HCT116 (cell line): Measurements from ENCODE around the gene DMD. TPM values are rescaled to one million over a fixed set of nuclear protein-coding genes. Genes with fewer than 3 reads are reported as not detected.

Experiments used
- ATAC-seq: fragments of 200-7000 bp; cut with Tn5 transposase; 2 replicates; pipeline ENCODE4 v1.9.1; 2020; ENCODE audit warnings: mild to moderate bottlenecking, moderate library complexity
- BruUV-seq: library from RNA; stranded (reverse); fragments of 400-500 nt; replicated peaks from 2 replicates; lab custom pipeline; 2021; lab: Mats Ljungman, UMichigan
- CTCF ChIA-PET: fragments of 300-600 bp; sonication (Branson Sonifier 250); formaldehyde crosslinking; loops from one replicate; lab custom pipeline; 2021; ENCODE audit warnings: antibody characterized with exemption; lab: Charles Lee
- POLR2A ChIA-PET: fragments of 300-600, 350-600 bp; sonication (Branson Sonifier 250); formaldehyde crosslinking; loops from one replicate; lab custom pipeline; 2021; ENCODE audit warnings: antibody characterized with exemption; lab: Charles Lee
- RAD21 ChIA-PET, 2 experiments: fragments of 300-600 bp; sonication (Branson Sonifier 250); formaldehyde crosslinking; loops; one replicate each; lab custom pipeline; 2023; ENCODE audit warnings: low total read pairs in 2 of 2; ENCODE audit not compliant: uncharacterized antibody in 2 of 2, unreplicated experiment in 2 of 2, low non-redundant PET in 1 of 2; lab: Charles Lee
- DNase-seq: peaks from one replicate; pipeline ENCODE4 v3.0.0-alpha.2; 2010; ENCODE audit warnings: low read depth, low spot score
- H2AFZ ChIP-seq: fragments of 200-600 bp; shearing (Covaris generic), sonication (generic); 2 replicates; pipeline ENCODE4 v1.6.1; 2017; ENCODE audit warnings: low read depth, mixed run types, mixed read lengths, antibody characterized with exemption, low read length; ENCODE audit not compliant: poor library complexity, severe bottlenecking
- H3K27ac ChIP-seq: 2 replicates; pipeline ENCODE4 v1.5.1; 2012; ENCODE audit warnings: low read depth, low read length
- H3K27me3 ChIP-seq: fragments of 200-600 bp; sonication (generic); 2 replicates; pipeline ENCODE4 v1.6.1; 2016; ENCODE audit warnings: mixed run types, low read length, mixed read lengths; ENCODE audit not compliant: insufficient read depth
- H3K36me3 ChIP-seq, 2 experiments: fragments of 200-500 bp in 1 of 2; fragments of 200-600 bp in 1 of 2; sonication (Bioruptor generic) in 1 of 2; sonication (generic) in 1 of 2; 2 replicates each; pipeline versions ENCODE4 v1.5.1 to v1.6.1; 2014 to 2016; ENCODE audit warnings: low read length in 2 of 2, inconsistent platforms in 1 of 2, mixed read lengths in 1 of 2, mixed run types in 1 of 2; ENCODE audit not compliant: insufficient read depth in 2 of 2, control insufficient read depth in 1 of 2
- H3K4me1 ChIP-seq, 2 experiments: fragments of 200-600 bp in 1 of 2; sonication (generic) in 1 of 2; 2 replicates each; pipeline versions ENCODE4 v1.5.1 to v1.6.1; 2012 to 2017; ENCODE audit warnings: low read length in 2 of 2, inconsistent platforms in 1 of 2, mild to moderate bottlenecking in 1 of 2, mixed read lengths in 1 of 2, mixed run types in 1 of 2, moderate library complexity in 1 of 2; ENCODE audit not compliant: insufficient read depth in 2 of 2, control insufficient read depth in 1 of 2
- H3K4me2 ChIP-seq: fragments of 200-600 bp; sonication (generic); 2 replicates; pipeline ENCODE4 v1.6.1; 2017; ENCODE audit warnings: mixed run types, low read length, mixed read lengths
- H3K4me3 ChIP-seq, 2 experiments: fragments of 200-600 bp in 1 of 2; sonication (generic) in 1 of 2; replicated peaks in 1 of 2; 2 replicates each; pipeline ENCODE4 v1.5.1; 2011 to 2016; ENCODE audit warnings: low read length in 2 of 2, control low read depth in 1 of 2, low read depth in 1 of 2, mild to moderate bottlenecking in 1 of 2, mixed read lengths in 1 of 2, mixed run types in 1 of 2
- H3K79me2 ChIP-seq: fragments of 200-600 bp; sonication (generic); 2 replicates; pipeline ENCODE4 v1.6.1; 2017; ENCODE audit warnings: mild to moderate bottlenecking, mixed run types, low read length, moderate library complexity, mixed read lengths; ENCODE audit not compliant: insufficient read depth
- H3K9ac ChIP-seq: fragments of 200-600 bp; sonication (generic); 2 replicates; pipeline ENCODE4 v1.6.1; 2016; ENCODE audit warnings: low read length, mixed read lengths
- H3K9me2 ChIP-seq: fragments of 200-600 bp; sonication (generic), shearing (Covaris generic); 2 replicates; pipeline ENCODE4 v1.6.1; 2017; ENCODE audit warnings: mixed run types, mild to moderate bottlenecking, moderate library complexity; ENCODE audit not compliant: insufficient read depth
- H3K9me3 ChIP-seq, 2 experiments: fragments of 200-500 bp in 1 of 2; fragments of 200-600 bp in 1 of 2; sonication (Bioruptor generic) in 1 of 2; sonication (generic) in 1 of 2; 2 replicates each; pipeline ENCODE4 v1.6.1; 2014 to 2017; ENCODE audit warnings: low read length in 2 of 2, mixed read lengths in 2 of 2, inconsistent platforms in 1 of 2, low read depth in 1 of 2, mild to moderate bottlenecking in 1 of 2, mixed run types in 1 of 2, moderate library complexity in 1 of 2; ENCODE audit not compliant: control insufficient read depth in 1 of 2, insufficient read depth in 1 of 2
- H4K20me1 ChIP-seq: fragments of 200-600 bp; sonication (generic), shearing (Covaris generic); 2 replicates; pipeline ENCODE4 v1.6.1; 2017; ENCODE audit warnings: mixed run types, mild to moderate bottlenecking, moderate library complexity; ENCODE audit not compliant: insufficient read depth
- ATF3 ChIP-seq: IDR thresholded peaks from 2 replicates; pipeline ENCODE4 v1.6.1; 2012
- CBX3 ChIP-seq: IDR thresholded peaks from 2 replicates; pipeline ENCODE4 v1.6.1; 2012; ENCODE audit warnings: low read depth
- CEBPB ChIP-seq: IDR thresholded peaks from 2 replicates; pipeline ENCODE4 v1.6.1; 2012; ENCODE audit warnings: low read depth
- CTCF ChIP-seq, 3 experiments: fragments of 200-600 bp in 1 of 3; sonication (generic) in 1 of 3; IDR thresholded peaks in 2 of 3; conservative IDR thresholded peaks in 1 of 3; 2 replicates each; pipeline ENCODE4 v1.5.1; 2012 to 2017; ENCODE audit warnings: low read depth in 2 of 3, low read length in 2 of 3, antibody characterized with exemption in 1 of 3, borderline replicate concordance in 1 of 3, control low read depth in 1 of 3, mild to moderate bottlenecking in 1 of 3, mixed read lengths in 1 of 3, mixed run types in 1 of 3, moderate library complexity in 1 of 3; ENCODE audit not compliant: insufficient read depth in 1 of 3
- EZH2 ChIP-seq: fragments of 200-600 bp; sonication (generic); IDR thresholded peaks from 2 replicates; pipeline ENCODE4 v1.6.1; 2017; ENCODE audit warnings: antibody characterized with exemption, mixed run types
- EZH2phosphoT487 ChIP-seq: fragments of 200-600 bp; IDR thresholded peaks from 2 replicates; pipeline ENCODE4 v1.6.1; 2018; ENCODE audit warnings: antibody characterized with exemption, borderline replicate concordance
- FOSL1 ChIP-seq: IDR thresholded peaks from 2 replicates; pipeline ENCODE4 v1.6.1; 2012; ENCODE audit warnings: low read depth
- JUND ChIP-seq: IDR thresholded peaks from 2 replicates; pipeline ENCODE4 v1.6.1; 2012
- MAX ChIP-seq: IDR thresholded peaks from 2 replicates; pipeline ENCODE4 v1.6.1; 2012
- POLR2A ChIP-seq: IDR thresholded peaks from 2 replicates; pipeline ENCODE4 v1.7.0; 2011; ENCODE audit warnings: borderline replicate concordance; ENCODE audit not compliant: insufficient read depth, insufficient read length; ENCODE audit errors: extremely low read depth
- RAD21 ChIP-seq: IDR thresholded peaks from 2 replicates; pipeline ENCODE4 v1.6.1; 2012; ENCODE audit warnings: low read depth, mild to moderate bottlenecking
- REST ChIP-seq: IDR thresholded peaks from 2 replicates; pipeline ENCODE4 v1.6.1; 2012; ENCODE audit warnings: low read depth
- SP1 ChIP-seq: IDR thresholded peaks from 2 replicates; pipeline ENCODE4 v1.6.1; 2012; ENCODE audit warnings: low read depth
- TCF7L2 ChIP-seq: IDR thresholded peaks from 2 replicates; pipeline ENCODE4 v1.7.0; 2011; ENCODE audit warnings: borderline replicate concordance, inconsistent platforms; ENCODE audit not compliant: insufficient read depth, insufficient read length; ENCODE audit errors: extremely low read depth
- YY1 ChIP-seq: IDR thresholded peaks from 2 replicates; pipeline ENCODE4 v1.6.1; 2011; ENCODE audit warnings: low read length, low read depth, moderate library complexity, mild to moderate bottlenecking; ENCODE audit not compliant: insufficient replicate concordance; ENCODE audit errors: extremely low read depth
- ZBTB33 ChIP-seq: IDR thresholded peaks from 2 replicates; pipeline ENCODE4 v1.6.1; 2011; ENCODE audit warnings: mild to moderate bottlenecking, low read length, moderate library complexity; ENCODE audit not compliant: insufficient replicate concordance; ENCODE audit errors: extremely low read depth
- ZNF274 ChIP-seq: fragments of 200-500 bp; sonication (Bioruptor generic); IDR thresholded peaks from 2 replicates; pipeline ENCODE4 v1.6.1; 2014; ENCODE audit warnings: mild to moderate bottlenecking, low read depth, low read length, inconsistent platforms
- intact Hi-C: fragments of 100-400 bp; cut with micrococcal nuclease; formaldehyde crosslinking; loops from 2 replicates; pipeline ENCODE4 v1.10.0; 2022
- total RNA-seq: library from RNA; stranded (reverse); gene quantifications from one replicate; pipeline ENCODE4 v1.2.1, GENCODE V29; 2021; ENCODE audit not compliant: unreplicated experiment

DMD gene
- total RNA-seq, 1 experiment from 2014 or later = 0.05 TPM

DNA sequence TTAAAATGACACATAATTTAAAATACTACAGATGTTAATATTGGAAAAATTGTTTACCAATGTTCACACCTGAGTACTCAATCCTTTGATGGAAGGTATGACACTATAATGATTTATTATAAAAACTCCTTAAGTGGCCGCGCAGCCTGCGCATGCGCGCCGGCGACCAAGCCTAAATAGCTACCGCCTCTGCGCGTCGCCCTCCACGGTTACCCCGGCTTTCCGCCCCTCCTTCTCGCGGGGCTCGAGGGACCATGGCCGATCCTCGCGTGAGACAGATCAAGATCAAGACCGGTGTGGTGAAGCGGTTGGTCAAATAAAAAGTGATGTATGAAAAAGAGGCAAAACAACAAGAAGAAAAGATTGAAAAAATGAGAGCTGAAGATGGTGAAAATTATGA lies 170.2 kb downstream of the DMD start:
- no peaks in the 10 kb centered on the region for H3K79me2 ChIP-seq
- H3K9me2 ChIP-seq = no peaks in the 10 kb centered on the region
- no TSS peak for BruUV-seq
- no peaks in the 10 kb centered on the region for H4K20me1 ChIP-seq
- H3K27ac ChIP-seq = no peak overlapping the region
- no peaks in the 10 kb centered on the region for H3K27me3 ChIP-seq
- RAD21 ChIA-PET = no interaction called here
- H3K4me1 ChIP-seq = no peaks in the 10 kb centered on the region
- no peaks in the 10 kb centered on the region for H3K36me3 ChIP-seq
- no peak for DNase-seq
- H3K4me3 ChIP-seq = no peak overlapping the region
- no peak overlapping the region for H3K9ac ChIP-seq
- no peak for TF ChIP-seq EZH2
- TF ChIP-seq CEBPB = no peak
- TF ChIP-seq EZH2phosphoT487 = no peak
- no peak for TF ChIP-seq CTCF (IDR thresholded peaks at IDR 0.05 in 2 of 3, conservative IDR thresholded peaks at IDR 0.05 in 1 of 3; ENCODE audit: borderline replicate concordance in 1 of 3, insufficient read depth in 1 of 3, low read depth in 2 of 3, low read length in 2 of 3)
- TF ChIP-seq ATF3 = no peak
- TF ChIP-seq JUND = no peak
- TF ChIP-seq ZNF274 = no peak
- TF ChIP-seq ZBTB33 = no peak
- no peak for TF ChIP-seq TCF7L2
- TF ChIP-seq YY1 = no peak
- TF ChIP-seq REST = no peak
- no peak for TF ChIP-seq MAX
- no peak for TF ChIP-seq CBX3
- no peak for TF ChIP-seq FOSL1
- TF ChIP-seq POLR2A = no peak
- no peak for TF ChIP-seq SP1
- no peak for TF ChIP-seq RAD21
- H3K9me3 ChIP-seq = no peaks in the 10 kb centered on the region
- POLR2A ChIA-PET = no interaction called here
- H3K4me2 ChIP-seq = no peak overlapping the region
- no peak for ATAC-seq
- intact Hi-C loops = no loop called here
- CTCF ChIA-PET = no interaction called here
- H2AFZ ChIP-seq = no peak overlapping the region
